Activated CD8-positive, alpha-beta T cell treated with anti-CD3 and anti-CD28 coated beads, Interleukin-2, amount 10 ng/mL, durations not matched to agents 7 days and 5 days (primary cell): Measurements from ENCODE around the gene NBPF3. TPM values are rescaled to one million over a fixed set of nuclear protein-coding genes. Genes with fewer than 3 reads are reported as not detected.
"Not testable (repeated sequence)": the region's sequence is repeated elsewhere in the genome, so short reads cannot be mapped to it uniquely, and the experiment has no call there.

ENCODE experiments used
- ATAC-seq: fragments of 150-1000 bp; cut with Tn5 transposase; one replicate; pipeline ENCODE4 v1.10.0; 2021; ENCODE audit warnings: moderate library complexity
- CTCF ChIA-PET: fragments of 350-600 bp; sonication (Branson Sonifier 250); formaldehyde crosslinking; loops from one replicate; lab custom pipeline; 2021; ENCODE audit warnings: antibody characterized with exemption; lab: Charles Lee
- POLR2A ChIA-PET: fragments of 350-600 bp; sonication (Branson Sonifier 250); formaldehyde crosslinking; loops from one replicate; lab custom pipeline; 2021; ENCODE audit warnings: antibody characterized with exemption; lab: Charles Lee
- DNase-seq: peaks from one replicate; pipeline ENCODE4 v3.0.0-alpha.2; 2020
- H3K27ac Mint-ChIP-seq: one replicate; pipeline ENCODE4 v1.8.0; 2021; ENCODE audit warnings: mild to moderate bottlenecking, mixed read lengths
- H3K27me3 Mint-ChIP-seq: one replicate; pipeline ENCODE4 v1.8.0; 2021; ENCODE audit warnings: low read depth, mixed read lengths
- H3K36me3 Mint-ChIP-seq: one replicate; pipeline ENCODE4 v1.8.0; 2021; ENCODE audit warnings: low read depth, mixed read lengths
- H3K4me1 Mint-ChIP-seq: one replicate; pipeline ENCODE4 v1.8.0; 2021; ENCODE audit warnings: low read depth, mixed read lengths
- H3K4me3 Mint-ChIP-seq: one replicate; pipeline ENCODE4 v1.8.0; 2021; ENCODE audit warnings: mild to moderate bottlenecking, mixed read lengths
- H3K9me3 Mint-ChIP-seq: one replicate; pipeline ENCODE4 v1.8.0; 2022; ENCODE audit warnings: mixed read lengths; ENCODE audit not compliant: insufficient read depth
- total RNA-seq, 2 experiments: library from RNA; stranded (reverse); gene quantifications; one replicate each; pipeline ENCODE4 v1.2.3, GENCODE V29; 2021

Gene NBPF3
- total RNA-seq, 2 experiments from 2014 or later: 5.1 to 5.7 TPM

DNA sequence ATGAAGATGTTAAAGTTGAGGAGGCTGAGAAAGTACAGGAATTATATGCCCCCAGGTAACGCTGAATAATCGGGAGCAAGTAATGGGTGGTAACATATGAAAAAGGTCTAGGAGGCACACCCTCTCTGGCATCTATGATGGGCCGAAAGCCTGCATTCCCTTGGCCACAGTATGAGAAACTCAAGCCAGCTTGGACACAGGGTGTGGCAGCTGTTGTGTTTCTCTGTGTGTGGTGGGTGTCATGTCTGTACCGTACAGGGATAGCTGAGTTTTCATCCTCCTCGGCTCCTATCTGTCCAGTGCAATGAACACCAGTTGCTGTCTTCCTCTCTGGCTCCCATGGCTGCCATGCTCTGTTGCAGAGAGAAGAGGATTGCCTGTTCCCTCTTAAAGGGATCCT, 32.9 kb downstream of the NBPF3 start:
- Mint-ChIP-seq H3K27me3 (peaks cover 5% of the 10 kb centered on the region), H3K4me1 (peaks cover 6% of the 10 kb centered on the region), H3K36me3 (no peaks in the 10 kb centered on the region), H3K4me3 (no peak overlapping the region), H3K27ac (no peak overlapping the region), H3K9me3 (no peaks in the 10 kb centered on the region)
- DNase-seq (no peak), ATAC-seq (no peak)
- ChIA-PET POLR2A (no interaction called here), CTCF (no interaction called here)

DNA sequence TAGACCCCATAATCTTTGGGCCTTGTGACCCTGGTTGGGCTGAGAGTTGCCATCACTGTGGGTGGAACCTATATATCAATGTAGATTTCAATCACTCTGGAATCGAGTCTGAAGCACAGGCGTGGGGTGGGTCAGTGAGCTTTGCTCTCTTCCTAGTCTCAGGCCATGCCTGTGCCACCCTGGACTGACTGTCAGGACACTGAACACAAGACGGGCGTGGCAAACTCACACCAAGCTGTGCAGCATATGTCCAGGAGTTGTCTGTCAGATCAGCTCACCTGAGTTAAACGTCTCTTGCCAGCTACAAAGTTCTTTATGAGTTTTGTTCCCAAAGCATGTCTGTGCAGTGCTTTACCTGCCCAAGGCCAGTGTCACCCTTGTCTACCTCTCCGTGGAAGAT, 38.4 kb downstream of the NBPF3 start:
- ChIA-PET POLR2A (no interaction called here), CTCF (no interaction called here)
- Mint-ChIP-seq H3K9me3 (no peaks in the 10 kb centered on the region), H3K27me3 (peaks cover 8% of the 10 kb centered on the region), H3K36me3 (no peaks in the 10 kb centered on the region), H3K4me3 (no peak overlapping the region), H3K27ac (no peak overlapping the region), H3K4me1 (no peaks in the 10 kb centered on the region)
- ATAC-seq (no peak), DNase-seq (no peak)

DNA sequence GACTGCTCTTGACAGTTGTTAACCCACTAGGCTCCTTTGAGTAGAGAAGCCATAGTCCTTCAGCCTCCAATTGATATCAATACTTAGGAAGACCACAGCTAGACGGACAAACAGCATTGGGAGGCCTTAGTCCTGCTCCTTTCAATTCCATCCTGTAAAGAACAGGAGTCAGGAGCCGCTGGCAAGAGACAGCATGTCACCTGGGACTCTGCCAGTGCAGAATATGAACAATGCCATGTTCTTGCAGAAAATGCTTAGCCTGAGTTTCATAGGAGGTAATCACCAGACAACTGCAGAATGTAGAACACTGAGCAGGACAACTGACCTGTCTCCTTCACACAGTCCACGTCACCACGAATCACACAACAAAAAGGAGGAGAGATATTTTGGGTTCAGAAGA, 43.9 kb downstream of the NBPF3 start:
- CTCF ChIA-PET, H3K4me3 Mint-ChIP-seq, H3K9me3 Mint-ChIP-seq, H3K27ac Mint-ChIP-seq, H3K36me3 Mint-ChIP-seq, H3K4me1 Mint-ChIP-seq, H3K27me3 Mint-ChIP-seq, ATAC-seq, POLR2A ChIA-PET, DNase-seq: not testable (repeated sequence)

DNA sequence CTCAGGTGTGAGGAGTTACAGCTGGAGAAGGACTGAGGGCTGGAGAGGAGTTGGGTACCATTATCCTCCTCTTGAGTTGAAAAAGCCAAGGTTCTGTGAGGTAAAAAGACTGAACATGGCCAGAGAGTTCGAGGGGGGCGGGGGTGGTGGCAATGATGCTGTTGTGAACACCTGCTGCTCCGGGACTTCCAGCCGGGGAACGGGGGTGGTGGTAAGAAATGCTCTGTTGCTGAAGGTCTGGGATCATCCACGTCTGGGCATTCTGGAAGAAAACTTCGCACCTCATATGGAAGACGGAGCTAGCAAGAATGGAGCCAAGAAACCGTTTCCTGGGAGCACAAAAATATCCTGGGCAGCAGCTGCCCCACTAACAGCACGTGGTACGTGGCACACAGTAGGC, 49.2 kb downstream of the NBPF3 start:
- peaks cover 10% of the 10 kb centered on the region for H3K4me1 Mint-ChIP-seq
- ChIA-PET POLR2A (no interaction called here), CTCF (interaction anchor here (1.0 to 2.7 kb wide), 2 partner anchors 119 to 219 kb away, joined by 4 to 15 read pairs; no protein-coding TSS in a partner anchor)
- no peaks in the 10 kb centered on the region for H3K36me3 Mint-ChIP-seq
- ATAC-seq (no peak), DNase-seq (no peak)
- no peak overlapping the region for H3K4me3 Mint-ChIP-seq
- H3K27ac Mint-ChIP-seq: no peak overlapping the region
- H3K9me3 Mint-ChIP-seq: no peaks in the 10 kb centered on the region
- peaks cover 20% of the 10 kb centered on the region for H3K27me3 Mint-ChIP-seq

DNA sequence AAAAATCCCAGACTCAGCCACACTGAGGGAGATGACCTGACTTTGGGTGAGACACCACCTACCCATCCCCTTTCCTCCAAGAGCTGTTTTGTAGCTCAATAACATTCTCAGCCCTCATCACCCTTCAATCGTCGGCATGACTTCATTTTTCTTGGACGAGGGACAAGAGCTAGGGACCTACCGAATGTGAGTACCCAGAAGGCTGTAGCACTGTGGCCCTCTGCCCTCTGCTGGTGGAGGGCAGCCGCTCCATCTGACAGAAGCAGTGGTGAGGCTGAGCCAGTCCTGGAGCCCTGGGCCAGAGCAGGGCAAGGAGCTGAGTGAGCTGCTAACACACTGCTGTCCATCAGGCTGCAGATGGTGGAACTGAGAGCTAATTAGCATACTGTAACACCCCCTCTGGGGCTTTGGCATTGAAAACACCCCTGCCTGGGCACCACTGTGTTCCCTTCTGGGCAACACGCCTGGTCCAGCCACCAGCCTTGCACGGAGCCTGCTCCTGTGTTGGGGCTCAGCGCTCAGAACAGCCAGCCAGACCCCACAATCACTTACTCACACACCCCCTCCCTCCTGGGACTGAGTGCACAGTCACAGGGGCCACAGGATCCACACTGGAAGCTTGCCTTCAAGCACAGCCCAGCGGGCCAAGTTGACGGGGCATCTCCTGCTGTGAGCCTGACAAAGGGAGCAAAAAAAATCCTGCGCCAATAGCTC, 51.0 kb downstream of the NBPF3 start:
- Mint-ChIP-seq H3K27me3 (peaks cover 25% of the 10 kb centered on the region), H3K27ac (no peak overlapping the region), H3K9me3 (no peaks in the 10 kb centered on the region), H3K36me3 (no peaks in the 10 kb centered on the region), H3K4me1 (peaks cover 10% of the 10 kb centered on the region), H3K4me3 (no peak overlapping the region)
- ATAC-seq (no peak), DNase-seq (peak; percentile 47)
- CTCF ChIA-PET: interaction anchor here (0.7 to 2.7 kb wide), 4 partner anchors 20 to 1064 kb away, joined by 3 to 15 read pairs (median 3); no protein-coding TSS in a partner anchor
- POLR2A ChIA-PET: no interaction called here

DNA sequence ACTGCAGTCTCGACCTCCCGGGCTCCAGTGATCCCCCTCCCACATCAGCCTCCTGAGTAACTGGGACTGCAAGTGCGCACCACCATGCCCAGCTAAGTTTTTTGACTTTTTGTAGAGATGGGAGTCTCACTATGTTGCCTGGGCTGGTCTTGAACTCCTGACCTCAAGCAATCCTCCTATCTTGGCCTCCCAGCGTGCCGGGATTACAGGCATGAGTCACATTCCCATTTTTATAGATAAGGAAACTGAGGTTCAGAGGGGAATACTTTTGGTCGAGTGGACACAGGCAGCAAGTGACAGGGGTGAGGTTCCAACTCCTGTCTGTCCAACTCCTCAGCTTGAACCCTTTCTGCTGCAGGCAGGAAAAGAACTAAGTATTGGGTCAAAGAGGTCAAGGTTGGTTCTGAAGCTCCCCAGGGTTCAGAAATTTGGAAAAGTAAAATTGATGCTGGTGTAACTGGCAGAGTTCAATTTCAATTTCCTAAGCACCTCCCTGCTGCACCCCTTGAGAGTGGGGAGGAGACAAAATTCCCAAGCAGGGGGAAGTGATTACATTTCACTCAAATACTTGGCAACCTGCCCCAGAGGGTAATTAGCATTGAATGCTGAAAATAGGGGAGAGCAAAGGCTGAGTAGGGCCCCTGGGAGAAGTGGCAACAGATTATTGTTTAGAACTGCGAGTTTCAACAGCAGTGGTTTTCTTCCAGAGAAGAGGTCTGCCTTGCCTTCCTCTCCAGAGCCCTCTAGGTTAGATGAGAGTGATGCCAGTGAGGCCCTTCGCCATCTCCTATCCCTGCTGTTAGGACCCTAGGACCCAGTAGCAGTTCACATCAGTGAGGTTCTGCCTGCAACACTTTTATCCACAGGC, 51.8 kb downstream of the NBPF3 start:
- ChIA-PET POLR2A (no interaction called here), CTCF (interaction anchor here (0.7 to 2.7 kb wide), 3 partner anchors 19 to 259 kb away, joined by 3 to 15 read pairs (median 4); no protein-coding TSS in a partner anchor)
- no peaks in the 10 kb centered on the region for H3K36me3 Mint-ChIP-seq
- peaks cover 23% of the 10 kb centered on the region for H3K27me3 Mint-ChIP-seq
- H3K4me1 Mint-ChIP-seq: peaks cover 10% of the 10 kb centered on the region
- ATAC-seq (no peak), DNase-seq (no peak)
- no peaks in the 10 kb centered on the region for H3K9me3 Mint-ChIP-seq
- no peak overlapping the region for H3K4me3 Mint-ChIP-seq
- H3K27ac Mint-ChIP-seq: no peak overlapping the region

DNA sequence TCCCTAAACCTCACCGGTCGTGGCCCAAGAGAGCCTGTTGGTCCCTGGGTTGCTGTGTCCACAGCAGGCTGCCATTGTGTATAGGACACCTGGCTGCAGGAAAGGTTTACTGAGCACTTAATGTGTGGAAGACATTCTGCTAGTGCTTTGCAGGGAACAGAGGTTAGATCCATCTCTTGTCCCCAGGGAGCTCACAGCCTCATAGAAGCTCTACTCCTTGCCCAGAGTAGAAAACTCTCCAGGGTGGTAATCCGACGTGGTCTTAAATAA, 52.4 kb downstream of the NBPF3 start:
- no peak for ATAC-seq
- no peak for DNase-seq
- Mint-ChIP-seq H3K4me3 (no peak overlapping the region), H3K27me3 (peaks cover 22% of the 10 kb centered on the region), H3K4me1 (peaks cover 10% of the 10 kb centered on the region), H3K27ac (no peak overlapping the region), H3K9me3 (no peaks in the 10 kb centered on the region), H3K36me3 (no peaks in the 10 kb centered on the region)
- ChIA-PET POLR2A (no interaction called here), CTCF (interaction anchor here (0.8 kb wide), 1 partner anchor 260 kb away, joined by 4 read pairs; no protein-coding TSS in a partner anchor)

DNA sequence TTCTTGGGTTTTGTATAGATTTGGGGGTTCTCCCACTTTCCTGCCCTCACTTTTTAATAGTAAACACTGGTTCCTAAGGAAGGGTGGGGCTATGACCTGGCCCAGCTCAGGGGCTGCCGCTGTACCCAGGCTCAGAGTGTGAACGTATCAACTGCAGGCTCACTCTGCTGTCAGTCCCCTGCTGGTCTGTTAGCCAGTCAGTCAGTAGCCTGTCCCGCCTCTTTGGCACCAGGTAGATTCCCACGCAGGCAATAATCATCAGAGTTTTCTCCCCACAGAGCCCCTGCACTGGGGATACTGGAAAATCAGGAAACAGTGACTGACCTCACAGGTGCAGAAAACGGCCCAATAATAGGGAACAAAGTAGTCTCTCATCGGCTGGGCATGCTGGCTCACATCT, 54.3 kb downstream of the NBPF3 start:
- Mint-ChIP-seq H3K27ac (no peak overlapping the region), H3K4me3 (no peak overlapping the region)

DNA sequence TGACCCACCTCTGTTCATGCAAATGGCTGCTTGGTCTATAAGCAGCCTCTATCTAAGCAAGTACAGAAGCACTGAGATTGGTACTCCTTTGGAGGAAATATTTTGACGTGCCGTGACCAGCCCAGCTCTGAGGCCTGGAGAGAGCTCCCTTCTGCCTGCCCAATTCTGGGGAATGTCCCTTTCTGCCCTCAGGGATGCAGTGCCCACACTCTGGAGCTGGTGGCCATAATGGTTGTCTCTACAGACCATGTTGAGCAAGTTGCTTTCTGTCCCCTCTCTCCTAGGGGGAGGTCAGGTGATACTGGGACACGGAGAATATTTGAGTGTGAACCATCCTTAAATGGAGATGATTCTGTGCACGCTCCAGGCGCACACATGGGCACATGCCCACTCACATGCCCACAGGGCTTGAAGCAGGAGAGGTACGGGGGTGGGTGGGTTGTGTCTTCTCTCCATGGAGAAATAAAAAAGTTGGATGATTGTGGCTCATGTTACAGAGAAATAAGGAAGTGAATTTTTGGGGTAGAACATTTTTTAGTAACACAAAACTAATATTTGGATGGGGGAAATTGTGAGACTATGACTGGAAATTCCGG, 55.4 kb downstream of the NBPF3 start:
- no peaks in the 10 kb centered on the region for H3K9me3 Mint-ChIP-seq
- peaks cover 26% of the 10 kb centered on the region for H3K27me3 Mint-ChIP-seq
- ChIA-PET CTCF (interaction anchor here (1.0 kb wide), 1 partner anchor 125 kb away, joined by 3 read pairs; no protein-coding TSS in a partner anchor), POLR2A (no interaction called here)
- ATAC-seq (no peak), DNase-seq (no peak)
- no peaks in the 10 kb centered on the region for H3K4me1 Mint-ChIP-seq
- no peak overlapping the region for H3K4me3 Mint-ChIP-seq
- no peak overlapping the region for H3K27ac Mint-ChIP-seq
- H3K36me3 Mint-ChIP-seq: no peaks in the 10 kb centered on the region

More for the DNA sequence above, 54.3 kb downstream of the NBPF3 start:
- ATAC-seq (no peak), DNase-seq (no peak)
- H3K36me3 Mint-ChIP-seq: no peaks in the 10 kb centered on the region
- no peaks in the 10 kb centered on the region for H3K4me1 Mint-ChIP-seq
- ChIA-PET POLR2A (no interaction called here), CTCF (no interaction called here)
- H3K9me3 Mint-ChIP-seq: no peaks in the 10 kb centered on the region
- peaks cover 26% of the 10 kb centered on the region for H3K27me3 Mint-ChIP-seq

DNA sequence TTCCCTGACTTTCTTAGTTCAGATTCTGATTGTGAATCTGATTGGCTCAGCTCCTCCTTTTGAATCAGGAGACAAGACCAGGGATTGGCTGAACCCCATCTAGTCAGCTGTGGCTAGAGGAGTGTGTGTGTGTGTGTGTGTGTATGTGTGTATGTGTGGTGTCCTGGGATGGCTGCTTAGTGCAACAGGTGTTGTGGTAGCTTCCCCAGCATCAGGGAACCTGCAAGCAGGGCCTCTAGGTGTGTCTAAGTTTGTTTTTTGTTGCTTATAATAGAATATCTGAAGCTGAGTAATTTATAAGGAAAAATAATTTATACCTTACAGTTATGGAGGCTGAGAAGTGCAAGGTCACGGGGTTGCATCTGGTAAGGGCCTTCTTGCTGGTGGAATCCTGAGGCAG, 56.1 kb downstream of the NBPF3 start:
- no peaks in the 10 kb centered on the region for H3K4me1 Mint-ChIP-seq
- peaks cover 23% of the 10 kb centered on the region for H3K27me3 Mint-ChIP-seq
- no peaks in the 10 kb centered on the region for H3K36me3 Mint-ChIP-seq
- ATAC-seq (no peak), DNase-seq (no peak)
- H3K9me3 Mint-ChIP-seq: no peaks in the 10 kb centered on the region
- POLR2A ChIA-PET: no interaction called here
- no peak overlapping the region for H3K27ac Mint-ChIP-seq
- CTCF ChIA-PET: no interaction called here
- no peak overlapping the region for H3K4me3 Mint-ChIP-seq

DNA sequence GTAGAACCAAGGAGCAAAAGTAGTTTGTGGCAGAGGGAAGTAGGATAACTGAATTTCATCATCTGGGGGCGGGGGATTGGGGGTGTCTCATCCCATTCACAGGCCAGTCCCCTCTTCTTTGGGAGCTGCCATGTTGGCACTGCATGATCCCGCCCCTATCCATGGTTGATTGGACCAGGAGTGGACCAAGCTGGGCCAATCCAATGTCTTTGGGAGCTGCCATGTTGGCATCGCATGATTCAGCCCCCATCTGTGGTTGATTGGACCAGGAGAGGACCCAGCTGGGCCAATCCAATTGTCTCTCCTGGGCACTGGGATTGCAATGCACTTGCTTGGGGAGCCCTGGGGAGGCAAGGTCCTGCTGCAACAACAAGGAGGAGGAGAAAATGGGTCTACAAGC, 56.9 kb downstream of the NBPF3 start:
- no peaks in the 10 kb centered on the region for H3K4me1 Mint-ChIP-seq
- ChIA-PET CTCF (no interaction called here), POLR2A (no interaction called here)
- no peak overlapping the region for H3K4me3 Mint-ChIP-seq
- H3K27ac Mint-ChIP-seq: no peak overlapping the region
- ATAC-seq: no peak
- H3K27me3 Mint-ChIP-seq: peaks cover 20% of the 10 kb centered on the region
- DNase-seq: no peak
- H3K36me3 Mint-ChIP-seq: no peaks in the 10 kb centered on the region
- H3K9me3 Mint-ChIP-seq: no peaks in the 10 kb centered on the region
